GM19025 (cell line): Measurements from ENCODE around the gene CXorf38.
"Not testable (repeated sequence)": the region's sequence is repeated elsewhere in the genome, so short reads cannot be mapped to it uniquely, and the experiment has no call there.

ENCODE experiments used
- ATAC-seq: cut with Tn5 transposase; IDR thresholded peaks from one replicate; pipeline ENCODE4 v1.9.1; 2021; ENCODE audit warnings: mild to moderate bottlenecking, low read depth, moderate library complexity; ENCODE audit not compliant: unreplicated experiment

The CXorf38 gene

GRCh38 chrX:40632199-40632598 is 15.2 kb downstream of the CXorf38 start:
- no peak for ATAC-seq

DNA sequence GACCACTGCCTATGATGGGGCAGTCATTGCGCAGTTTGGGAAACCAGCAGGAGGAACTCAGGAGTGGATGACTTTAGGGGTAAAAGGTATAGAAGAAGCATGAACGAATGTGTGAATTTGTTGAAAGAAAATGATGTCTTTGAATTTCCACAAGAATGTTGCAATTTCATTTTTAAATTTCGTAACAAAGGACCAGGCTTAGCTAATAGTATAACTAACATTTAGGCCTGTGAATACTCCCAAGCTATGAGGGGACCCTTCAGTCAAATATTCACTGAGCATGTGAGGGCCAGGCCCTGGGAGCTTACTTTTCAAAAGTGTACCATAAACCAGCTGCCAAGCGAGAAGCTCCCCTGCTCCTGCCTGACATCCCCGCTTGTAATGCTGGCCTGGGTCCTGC is 18.9 kb downstream of the CXorf38 start:
- no peak for ATAC-seq

GRCh38 chrX:40625294-40625693 is 22.1 kb downstream of the CXorf38 start:
- no peak for ATAC-seq

- ATAC-seq: no peak
Measured at GRCh38 chrX:40623665-40624064, 23.7 kb downstream of the CXorf38 start.

- ATAC-seq: no peak
Measured at GRCh38 chrX:40623139-40623536, 24.2 kb downstream of the CXorf38 start, which contains the start of gene MPC1L. Gene MPC1L, plus strand, starts transcription at chrX:40623428. Its CDS starts 138 bp downstream, at chrX:40623566.

DNA sequence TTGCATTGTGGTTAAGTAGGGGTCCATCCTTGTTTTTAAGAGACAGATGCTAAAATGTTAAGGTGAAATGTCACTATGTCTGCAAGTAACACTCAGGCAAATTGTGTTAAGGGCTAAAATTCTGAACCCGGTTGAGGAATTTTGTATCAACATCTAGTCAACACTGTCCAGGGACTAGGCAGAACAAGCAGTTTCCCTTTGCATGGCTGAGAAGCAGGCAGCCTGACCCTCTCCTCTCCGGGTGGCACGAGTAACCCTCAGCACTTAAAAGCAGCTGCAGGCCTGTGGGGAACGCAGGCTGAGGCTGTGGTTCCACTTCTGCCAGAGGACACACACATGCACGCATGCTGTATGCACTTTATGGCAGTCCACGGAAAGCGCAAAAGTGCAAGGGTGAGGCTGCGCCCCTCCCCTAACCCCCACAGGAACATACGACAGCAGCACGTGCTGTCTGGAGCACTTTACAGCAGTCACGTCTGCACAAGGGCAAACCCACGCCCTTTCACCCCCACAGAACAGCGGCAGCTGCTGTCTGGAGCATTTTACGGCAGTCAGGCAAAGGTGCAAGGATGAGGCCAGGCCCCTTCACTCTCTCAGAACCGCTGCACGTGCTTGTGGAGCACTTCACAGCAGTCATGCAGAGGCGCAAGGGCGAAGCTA is 24.8 kb downstream of the CXorf38 start:
- ATAC-seq: no peak

- no peak for ATAC-seq
Measured at GRCh38 chrX:40617566-40617965, 29.8 kb downstream of the CXorf38 start.

GRCh38 chrX:40615976-40616375 is 31.4 kb downstream of the CXorf38 start:
- ATAC-seq: no peak

GRCh38 chrX:40612511-40612910 is 34.9 kb downstream of the CXorf38 start:
- ATAC-seq: no peak

GRCh38 chrX:40607381-40607780 is 40.0 kb downstream of the CXorf38 start:
- ATAC-seq: no peak

GRCh38 chrX:40603446-40603845 is 43.9 kb downstream of the CXorf38 start:
- no peak for ATAC-seq

DNA sequence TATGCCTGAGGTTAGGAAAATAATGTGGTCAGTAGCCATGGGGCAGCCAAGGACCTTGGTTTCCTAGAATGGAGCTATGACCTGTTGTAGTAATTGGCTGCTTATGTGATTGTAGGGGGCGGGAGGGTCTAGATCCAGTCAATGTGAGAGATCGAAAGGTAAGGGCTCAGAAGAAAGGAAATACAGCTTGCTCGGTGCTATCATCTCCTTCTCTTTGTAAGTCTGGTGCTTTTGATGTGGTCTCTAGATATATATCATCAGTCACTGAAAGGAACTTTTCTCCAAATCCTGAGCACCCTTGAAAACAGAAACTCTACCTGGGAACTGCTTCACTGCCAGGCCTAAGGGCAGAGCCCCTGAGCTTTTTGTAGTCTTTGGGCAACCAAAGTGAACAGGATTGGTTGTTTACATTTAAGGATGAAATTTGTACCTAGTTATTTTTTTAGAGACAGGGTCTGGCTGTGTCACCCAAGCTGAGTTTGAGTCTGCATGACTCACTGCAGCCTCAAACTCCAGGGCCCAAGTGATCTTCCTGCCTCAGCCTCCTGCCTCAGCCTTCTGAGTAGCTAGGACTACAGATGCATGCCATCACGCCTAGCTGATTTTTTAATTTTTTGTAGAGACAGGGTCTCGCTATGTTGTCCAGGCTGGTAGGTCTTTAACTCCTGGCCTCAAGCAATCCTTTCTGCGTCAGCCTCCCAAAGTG is 57.6 kb downstream of the CXorf38 start:
- not testable (repeated sequence) for ATAC-seq

- ATAC-seq: not testable (repeated sequence)
Measured at GRCh38 chrX:40587623-40588022, 59.7 kb downstream of the CXorf38 start.

DNA sequence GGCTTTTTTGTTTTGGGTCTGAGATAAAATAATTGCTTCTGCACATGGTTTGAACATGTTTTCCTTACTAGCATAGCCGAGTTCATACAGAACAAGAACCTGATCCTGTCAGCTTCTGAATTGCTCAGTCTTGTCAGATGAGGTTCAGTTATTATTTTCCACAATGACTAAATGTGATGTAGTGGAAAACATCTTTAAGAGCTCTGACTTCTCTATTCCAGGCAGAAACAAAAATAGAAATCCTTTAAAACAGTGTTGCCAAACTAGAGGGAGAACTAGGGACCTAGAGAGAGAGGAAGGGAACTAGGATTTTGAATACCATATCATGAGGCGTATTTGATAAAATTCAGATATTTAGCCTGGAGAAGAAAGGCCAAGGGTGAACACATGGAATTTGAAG is 64.5 kb downstream of the CXorf38 start:
- no peak for ATAC-seq

DNA sequence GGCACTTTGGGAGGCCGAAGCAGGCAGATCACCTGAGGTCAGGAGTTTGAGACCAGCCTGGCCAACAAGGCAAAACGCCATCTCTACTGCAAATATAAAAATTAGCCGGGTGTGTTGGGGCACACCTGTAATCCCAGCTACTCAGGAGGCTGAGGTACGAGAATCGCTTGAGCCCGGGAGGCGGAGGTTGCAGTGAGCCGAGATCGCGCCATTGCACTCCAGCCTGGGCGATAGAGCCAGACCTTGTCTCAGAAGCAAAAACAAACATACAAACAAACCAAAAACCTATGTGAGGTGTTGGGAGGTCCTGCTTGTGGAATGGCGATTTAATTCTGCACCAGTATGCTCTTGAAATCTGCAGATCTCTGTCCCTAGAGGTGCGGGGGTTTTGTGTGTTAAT is 65.2 kb downstream of the CXorf38 start:
- not testable (repeated sequence) for ATAC-seq

GRCh38 chrX:40581336-40581920 is 65.9 kb downstream of the CXorf38 start:
- no peak for ATAC-seq

- peak; percentile 96 for ATAC-seq
Measured at GRCh38 chrX:40580537-40581335, 66.6 kb downstream of the CXorf38 start, which contains the start of gene ATP6AP2. Gene ATP6AP2, plus strand, starts transcription at chrX:40580970. Its CDS starts 96 bp downstream, at chrX:40581066.

- ATAC-seq: peak; percentile 34
Measured at GRCh38 chrX:40579900-40580536, 67.3 kb downstream of the CXorf38 start.

GRCh38 chrX:40579141-40579540 is 68.2 kb downstream of the CXorf38 start:
- no peak for ATAC-seq

DNA sequence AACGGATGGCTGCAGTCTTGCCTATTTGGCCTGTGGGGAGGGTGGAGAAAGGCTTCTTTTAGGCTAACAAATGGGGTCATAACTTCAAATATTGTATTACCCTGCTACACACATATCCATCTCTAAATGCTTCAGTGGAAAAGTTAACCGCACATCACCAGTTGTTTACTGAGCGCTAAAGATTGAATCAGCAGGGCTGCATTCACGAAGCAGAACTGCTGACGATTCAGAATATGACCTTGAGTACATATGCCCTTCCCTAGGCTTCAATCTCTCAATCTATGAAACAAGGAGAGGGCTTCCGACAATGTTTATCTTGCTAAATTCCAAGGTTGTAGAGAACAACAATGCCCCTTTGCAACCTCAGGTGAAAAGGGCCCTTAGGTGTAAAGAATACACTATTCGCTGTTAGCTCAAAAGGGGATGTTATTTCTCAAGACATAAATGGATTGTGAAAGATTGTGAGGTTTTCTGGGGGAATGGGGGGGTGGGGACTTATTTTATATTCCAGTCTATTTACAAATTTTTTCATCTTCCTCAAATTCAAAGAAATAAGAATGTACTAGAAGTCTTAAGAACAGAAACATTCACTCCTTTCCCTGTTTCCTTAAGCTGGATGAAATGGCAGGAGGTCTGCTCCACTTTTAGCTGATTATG is 69.2 kb downstream of the CXorf38 start:
- no peak for ATAC-seq
